GM21423 (cell line): ENCODE results near the gene LRMDA.

Experiments used
- ATAC-seq: cut with Tn5 transposase; IDR thresholded peaks from one replicate; pipeline ENCODE4 v1.9.1; 2021; ENCODE audit warnings: mild to moderate bottlenecking, moderate library complexity; ENCODE audit not compliant: unreplicated experiment

The LRMDA gene

DNA sequence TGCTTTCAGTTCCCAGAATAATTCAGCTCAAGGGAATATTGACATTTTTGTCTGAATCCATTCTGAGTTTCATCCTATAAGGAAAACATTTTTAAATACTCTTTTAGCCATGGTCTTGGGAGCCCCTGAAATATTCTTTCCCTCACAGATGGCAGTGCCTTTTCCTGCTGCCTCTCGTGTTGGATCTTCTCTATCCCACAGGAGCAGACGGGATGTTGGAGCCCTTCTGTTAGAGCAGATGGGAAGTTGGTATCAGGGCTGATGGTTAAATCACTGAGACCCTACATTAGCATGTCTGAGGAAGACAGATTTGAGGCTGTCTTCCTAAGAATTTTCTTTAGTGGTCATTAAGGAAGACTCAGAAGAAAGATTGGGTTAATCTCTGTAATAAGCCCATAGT is 737.8 kb downstream of the LRMDA start:
- ATAC-seq, result no peak

DNA sequence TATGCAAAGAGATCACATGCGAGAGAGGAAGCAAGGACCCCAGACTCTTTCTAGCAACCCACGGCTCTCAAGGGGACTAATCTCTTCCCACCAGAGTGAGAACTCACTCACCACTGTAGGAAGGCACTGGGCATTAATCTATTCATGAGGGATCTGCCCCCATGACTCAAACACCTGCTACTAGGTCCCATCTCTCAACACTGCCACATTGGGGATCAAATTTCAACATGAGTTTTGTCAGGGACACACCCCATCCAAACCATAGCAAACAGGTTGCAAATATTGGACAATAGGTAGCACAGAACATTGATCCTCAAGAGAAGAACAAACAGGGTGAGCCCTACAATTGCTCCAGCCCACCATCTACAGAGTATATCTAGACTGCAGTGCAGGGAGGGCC is 740.6 kb downstream of the LRMDA start:
- ATAC-seq, result no peak

DNA sequence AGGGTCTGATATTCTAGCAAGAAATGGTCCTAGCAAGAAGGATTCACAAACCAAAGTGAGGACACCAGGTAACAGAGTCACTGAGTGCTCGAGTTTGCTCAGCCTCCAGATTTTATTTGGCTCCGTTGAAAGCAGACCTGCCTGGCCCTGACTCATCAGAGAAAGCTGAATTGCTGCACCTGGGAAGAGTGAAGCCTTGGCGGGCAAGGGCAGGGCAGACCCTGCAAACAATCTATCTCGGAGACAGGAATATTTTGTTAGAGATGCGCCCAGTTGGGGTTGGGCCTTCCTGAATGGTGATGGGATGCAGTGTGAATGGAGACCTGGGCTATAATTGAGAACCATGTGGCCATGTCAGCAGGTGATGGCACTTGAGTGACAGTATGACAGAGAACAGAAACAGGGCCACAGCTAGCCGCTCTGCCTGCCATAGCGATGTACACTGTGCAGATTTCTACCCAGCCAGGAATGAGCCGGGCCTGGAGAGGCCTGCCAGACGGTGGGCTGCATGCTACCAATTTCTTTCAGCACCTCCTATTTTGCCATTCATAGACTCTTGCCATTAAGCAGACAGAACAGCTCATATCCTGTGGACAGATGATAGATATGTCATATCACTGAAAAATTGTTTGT is 744.2 kb downstream of the LRMDA start:
- ATAC-seq, result no peak

DNA sequence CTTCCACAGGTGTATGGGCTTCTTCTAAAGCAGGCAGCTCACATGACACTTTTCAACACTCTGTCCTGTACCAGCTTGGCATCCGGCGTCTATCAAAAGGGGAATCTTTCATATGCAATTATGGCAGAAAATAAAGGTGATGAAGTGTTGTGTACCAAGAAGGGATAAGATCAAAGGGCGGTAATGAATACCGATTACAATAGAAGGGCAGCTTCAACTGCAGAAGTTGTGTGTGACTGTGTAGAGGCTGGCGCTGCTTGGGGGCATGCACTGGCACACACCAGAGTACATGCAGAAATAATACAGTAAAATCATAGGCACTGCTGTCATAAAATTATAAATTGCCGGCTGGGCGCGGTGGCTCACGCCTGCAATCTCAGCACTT is 744.7 kb downstream of the LRMDA start:
- ATAC-seq, result no peak

DNA sequence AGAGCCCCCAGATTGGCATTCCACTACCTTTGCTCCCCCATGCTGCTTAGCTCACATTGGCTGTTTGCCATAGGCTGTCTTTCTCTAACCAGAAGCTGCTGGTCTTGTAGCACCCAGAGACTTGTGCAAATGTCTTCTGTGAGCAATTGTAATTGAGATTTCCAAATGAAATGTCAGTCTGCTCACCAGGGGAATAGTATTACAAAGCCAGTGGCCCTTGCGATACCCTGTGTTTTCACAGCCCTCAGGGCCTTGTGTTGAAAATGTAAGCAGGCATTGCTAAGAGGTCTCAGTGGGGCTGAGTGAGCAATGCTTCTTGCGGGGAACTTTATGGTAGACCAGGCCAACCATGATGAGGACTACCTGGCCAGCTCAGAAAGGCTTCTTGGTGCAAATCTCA is 746.5 kb downstream of the LRMDA start:
- no peak for ATAC-seq

DNA sequence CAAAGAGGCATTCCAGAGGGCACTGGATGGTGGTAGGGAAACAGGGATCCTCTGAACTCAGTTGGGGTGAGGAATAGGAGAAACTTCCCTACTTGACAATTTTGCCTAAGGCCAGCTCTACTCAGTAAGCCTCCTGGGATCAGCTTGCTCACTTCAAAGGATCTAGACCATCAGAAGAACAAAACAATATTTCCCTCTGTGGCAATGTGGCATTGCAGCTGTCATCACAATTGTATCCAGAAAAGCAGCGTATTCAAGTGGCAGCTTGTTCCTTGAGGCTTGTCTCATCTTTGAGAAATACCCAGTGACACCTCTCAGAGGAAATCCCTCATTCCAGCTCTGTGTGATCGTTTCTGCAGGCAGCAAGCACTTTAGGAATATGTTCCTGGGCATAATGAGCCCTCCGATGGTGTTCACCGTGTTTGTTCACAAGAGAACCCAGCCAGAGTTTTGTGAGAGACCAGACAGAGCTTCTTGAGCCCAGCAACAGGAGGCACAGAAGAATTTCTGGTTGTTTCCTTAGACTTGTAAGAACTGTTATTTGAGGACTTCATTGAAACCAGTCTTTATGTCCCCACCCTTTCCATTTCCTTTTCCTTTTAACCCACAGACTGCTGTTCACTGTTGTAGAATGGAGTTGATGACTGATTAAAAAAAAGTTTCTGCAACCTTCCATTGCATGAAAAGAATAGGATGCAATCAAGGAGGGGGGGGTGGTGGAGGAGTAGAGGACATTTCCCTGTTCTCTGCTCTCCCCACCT is 747.3 kb downstream of the LRMDA start:
- no peak for ATAC-seq

DNA sequence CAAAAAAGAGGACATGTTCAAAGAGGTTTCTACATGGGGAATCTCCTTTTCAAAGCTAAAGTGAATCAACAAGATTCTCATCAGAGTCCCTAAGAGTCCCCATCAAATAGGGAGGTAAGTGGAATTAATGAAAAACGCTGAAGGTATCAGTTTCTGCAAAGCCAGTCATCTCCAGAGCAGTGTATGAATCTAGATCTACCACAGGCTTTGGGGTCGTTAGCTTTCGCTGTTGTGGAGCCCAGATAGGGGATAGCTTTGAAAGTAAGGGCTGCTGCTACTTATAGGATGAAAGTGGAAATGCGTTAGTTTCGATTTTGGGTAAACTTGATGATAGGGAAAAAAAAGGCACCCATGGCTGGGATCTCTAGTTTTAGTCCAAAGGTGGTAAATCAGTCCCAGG is 748.4 kb downstream of the LRMDA start:
- no peak for ATAC-seq

DNA sequence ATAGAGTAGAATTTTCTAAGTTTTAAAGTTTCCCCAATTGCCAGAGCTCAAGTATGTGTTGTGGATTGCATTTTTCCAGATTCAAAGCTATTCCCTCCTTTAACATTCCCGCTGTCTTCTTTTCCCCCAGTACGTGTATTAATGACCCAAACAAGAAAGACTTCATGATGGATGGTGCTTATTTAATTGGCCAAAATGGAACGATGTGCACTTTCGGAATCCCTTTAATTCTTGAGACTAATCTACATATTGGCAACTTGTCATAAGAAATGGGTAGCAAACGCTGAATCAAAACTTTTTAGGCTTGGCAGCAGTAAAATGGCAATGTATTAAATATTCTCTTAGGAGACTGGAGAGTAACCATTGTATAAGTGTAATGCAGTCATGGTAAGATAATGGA is 753.2 kb downstream of the LRMDA start:
- ATAC-seq, result no peak

DNA sequence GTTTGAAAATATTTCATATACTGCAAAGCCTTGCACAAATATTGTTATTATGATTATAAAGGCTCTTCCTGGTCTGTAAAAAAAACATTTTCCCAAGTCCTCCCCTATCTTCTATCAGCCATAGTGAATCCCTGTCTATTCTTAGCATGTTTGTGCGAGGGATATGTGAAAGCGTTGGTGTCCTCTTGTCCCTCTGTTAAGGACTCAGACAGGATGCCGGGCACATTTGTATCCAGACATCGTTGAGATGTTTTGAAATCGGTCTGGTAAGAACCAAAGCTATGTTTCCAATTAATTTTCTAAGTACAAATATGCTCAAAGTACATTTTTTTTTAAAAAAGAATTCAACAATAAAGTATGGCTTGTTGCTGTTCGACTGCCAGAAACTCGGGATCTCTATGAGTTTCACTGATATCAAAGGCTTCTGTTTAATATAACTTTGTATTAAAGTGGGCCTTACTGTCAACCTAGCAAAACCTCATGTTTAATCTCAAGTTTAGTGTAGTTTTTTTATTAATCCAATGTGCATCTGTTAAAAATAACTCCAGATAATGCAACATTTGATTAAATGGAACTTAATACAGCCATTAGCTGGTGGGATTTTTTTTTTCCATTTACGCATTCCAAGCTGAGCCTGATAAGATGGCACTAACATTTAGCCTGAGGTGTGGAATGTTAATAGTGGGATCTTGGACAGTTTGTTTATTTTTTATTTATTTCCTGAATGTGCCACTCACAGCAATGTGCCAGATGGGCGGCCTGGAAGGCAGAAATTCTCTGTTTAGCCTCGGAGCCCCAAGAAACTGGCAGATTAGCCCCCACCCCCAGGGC is 754.3 kb downstream of the LRMDA start:
- ATAC-seq, result no peak

DNA sequence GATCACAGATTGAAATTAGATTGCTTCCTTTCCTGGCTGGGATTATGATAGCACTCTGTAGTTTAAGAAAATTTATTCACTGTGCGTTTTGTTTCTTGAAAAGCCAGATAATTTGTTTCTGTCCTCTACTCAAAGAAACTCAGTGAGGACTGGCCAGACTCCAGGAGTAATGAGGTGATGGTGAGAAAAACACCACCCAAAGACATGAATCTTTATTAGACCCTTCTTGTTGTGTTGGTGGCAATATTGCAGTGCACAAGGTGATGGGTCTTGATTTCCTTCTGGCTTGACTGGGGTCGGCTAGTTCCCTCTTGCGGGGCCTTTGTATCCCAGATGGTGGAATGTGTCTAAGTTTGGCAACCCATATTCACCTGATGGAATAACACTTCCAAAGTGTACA is 756.8 kb downstream of the LRMDA start:
- no peak for ATAC-seq

DNA sequence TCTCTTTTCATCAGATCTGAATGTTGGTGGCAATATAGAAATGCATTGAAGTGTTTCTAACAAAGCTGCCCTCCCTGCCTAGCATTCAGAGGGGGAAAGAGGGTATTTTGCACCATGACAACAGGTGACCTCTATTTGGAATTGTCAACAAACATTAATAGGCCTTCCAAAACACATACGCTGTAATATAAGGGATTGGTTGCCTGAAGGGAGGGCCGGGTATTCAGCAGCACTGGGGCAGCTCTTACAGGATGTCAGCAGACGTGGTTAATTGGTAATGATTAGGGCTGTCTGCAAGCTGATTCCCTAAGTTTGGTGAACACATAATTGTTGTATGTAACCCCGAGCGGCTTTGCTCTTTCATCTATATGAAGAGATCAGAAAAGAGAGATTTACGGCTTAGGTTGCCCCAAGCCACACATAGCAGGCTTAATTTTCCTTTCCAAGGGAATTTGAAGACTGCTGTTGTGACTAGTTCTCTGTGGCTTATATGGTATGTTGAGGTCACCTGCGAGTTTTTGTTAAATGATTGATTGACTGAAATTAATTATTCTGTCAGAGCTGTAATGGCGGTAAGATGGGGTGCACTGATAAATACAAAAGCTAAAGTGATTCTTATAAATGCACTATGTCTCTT is 759.3 kb downstream of the LRMDA start:
- no peak for ATAC-seq

DNA sequence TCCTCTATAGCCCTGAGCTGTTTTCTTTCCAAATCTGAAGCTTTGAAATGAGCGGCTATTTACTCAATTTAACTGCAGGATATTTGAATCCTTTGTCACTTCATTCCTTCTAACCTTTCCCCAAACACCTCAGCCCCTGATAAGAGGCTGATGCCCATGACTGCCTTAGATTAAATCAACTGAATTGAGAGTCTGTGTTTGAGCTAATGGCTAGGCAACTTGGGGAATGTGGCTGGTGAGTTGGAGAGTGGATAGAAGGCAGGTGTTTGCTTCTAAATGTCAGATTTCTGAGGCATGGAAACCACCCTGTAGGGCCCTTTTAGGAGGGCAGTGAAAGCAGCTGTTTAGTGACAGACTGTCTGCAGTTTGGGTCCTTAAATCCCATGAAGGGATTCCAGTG is 759.9 kb downstream of the LRMDA start:
- ATAC-seq, result no peak

DNA sequence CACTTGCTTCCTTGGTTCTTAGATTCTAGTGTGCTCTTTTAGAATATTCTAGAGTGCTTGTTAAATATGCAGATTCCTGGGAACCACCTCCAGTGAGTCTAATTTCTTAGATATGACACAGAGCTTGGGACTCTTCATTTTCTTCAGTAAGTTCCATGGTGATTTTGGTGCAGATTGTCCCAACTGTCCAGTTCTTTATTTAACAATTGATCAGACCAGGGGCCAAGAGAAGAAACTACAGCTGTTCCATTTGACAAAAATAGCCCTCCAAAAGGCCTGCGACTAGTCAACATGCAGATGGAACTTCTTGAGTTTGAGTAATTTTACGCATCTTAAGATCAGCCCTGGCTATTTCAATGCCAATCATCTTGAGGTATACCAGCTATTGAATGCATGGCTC is 760.7 kb downstream of the LRMDA start:
- ATAC-seq, result no peak

DNA sequence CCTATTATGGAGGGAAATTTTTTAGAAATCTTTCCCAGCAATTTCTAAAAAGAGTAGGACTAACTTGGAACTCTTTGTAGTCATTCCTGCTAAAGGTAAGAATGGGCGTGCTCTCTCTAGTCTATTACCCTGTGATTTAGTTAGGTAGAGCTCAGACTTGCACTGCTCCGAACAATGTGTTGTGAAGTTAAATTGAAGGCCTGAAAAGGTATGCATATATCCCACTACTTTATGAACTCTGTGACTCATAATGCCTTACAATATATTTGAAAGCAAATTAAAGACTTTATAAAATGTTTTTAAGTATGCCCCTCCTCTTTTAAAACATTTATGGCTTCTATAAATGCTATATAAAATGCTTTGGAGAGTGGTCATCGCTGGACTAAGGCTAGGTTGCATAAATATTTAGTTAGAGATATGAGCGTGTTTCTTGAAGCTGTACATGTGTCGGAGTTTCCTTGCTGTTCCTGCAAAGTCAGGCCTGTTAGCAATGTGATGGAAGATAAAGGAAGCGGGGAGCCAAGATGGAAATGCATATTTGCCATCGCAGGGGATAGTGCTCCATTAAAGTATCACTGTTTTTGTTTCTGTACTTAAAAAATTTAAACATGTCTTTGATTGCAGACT is 761.4 kb downstream of the LRMDA start:
- ATAC-seq, result no peak

DNA sequence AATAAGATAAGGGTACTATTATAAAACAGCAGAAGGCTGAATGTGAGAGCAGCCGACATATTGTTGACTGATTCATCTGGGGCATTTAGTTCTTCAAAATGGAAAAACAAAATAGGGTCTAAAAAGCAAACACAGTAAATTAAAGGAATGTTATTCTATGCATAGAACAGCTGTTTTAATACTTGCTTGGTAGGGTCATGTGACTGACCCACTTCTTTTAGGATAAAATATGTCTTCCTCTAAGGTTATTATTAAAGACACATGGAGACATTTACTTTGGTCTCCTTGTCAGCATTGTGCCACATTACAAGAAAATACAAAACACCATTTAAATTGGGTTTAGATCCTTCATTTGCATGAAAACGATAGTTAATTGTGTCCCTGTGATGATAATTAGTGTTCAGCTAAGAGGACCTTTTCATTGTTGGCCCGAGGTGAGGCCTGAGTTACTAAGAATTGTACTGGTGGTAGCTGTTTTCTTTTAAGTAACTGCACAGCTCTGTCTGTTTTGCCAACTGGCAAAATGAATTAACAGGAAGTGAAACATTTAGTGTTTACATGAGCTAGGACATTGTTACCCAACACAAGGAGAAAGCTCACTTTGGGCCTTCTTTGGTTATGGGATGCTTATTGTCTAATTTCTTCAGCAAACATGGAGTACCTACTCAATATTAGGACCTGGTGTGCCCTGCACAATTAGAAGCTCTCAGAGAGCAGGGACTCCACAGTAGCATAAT is 764.4 kb downstream of the LRMDA start:
- ATAC-seq, result no peak

DNA sequence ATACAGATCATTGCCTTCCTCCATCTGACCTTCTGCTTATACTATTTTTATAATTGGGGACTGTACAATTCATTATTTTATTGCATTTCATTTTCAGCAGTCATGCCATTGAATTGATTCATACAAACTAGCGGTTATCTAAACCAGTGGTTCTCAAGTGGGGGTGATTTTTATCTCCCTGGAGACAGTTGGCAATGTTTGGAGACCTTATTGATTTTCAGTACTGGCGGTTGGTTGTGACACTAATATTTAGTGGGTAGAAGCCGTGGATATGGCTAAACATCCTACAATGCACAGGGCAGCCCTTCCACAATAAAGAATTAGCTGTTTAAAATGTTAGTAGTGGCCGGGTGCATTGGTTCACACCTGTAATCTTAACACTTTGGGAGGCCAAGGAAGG is 765.9 kb downstream of the LRMDA start:
- ATAC-seq, result no peak

DNA sequence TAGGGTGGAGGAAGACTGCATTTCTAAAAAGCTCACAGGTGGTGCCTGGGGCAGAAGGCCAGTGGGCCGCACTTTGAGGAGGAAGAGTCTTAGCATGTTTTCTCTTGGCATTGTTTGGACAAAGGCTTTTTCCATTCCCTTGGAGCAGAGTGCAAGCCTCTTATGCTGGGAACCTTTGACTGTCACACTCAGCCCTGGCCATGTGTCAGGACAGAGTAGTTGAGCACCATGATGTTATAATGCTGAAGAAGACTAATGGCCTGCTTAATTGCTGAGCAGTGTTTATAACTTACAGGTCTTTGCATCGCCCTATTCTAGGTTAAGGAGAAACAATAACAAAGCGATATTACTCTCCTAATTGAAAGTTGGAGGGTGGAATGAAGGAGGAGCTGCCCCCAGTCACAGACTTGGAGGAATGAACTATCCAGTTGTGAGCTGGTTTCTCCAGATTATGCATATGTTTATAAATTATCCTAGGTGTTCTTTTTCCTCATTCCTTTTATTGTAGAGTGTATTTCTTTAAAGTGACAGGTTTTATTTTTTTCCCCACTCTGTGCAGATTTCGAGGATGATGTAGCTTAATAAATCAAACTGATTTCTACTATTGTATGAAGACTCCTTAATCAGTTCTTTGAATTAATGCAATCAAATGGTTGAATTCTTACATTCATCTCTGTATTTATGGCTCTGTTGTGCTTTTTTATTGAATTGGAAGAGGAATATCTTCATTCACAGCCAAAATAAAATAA is 767.0 kb downstream of the LRMDA start:
- no peak for ATAC-seq

DNA sequence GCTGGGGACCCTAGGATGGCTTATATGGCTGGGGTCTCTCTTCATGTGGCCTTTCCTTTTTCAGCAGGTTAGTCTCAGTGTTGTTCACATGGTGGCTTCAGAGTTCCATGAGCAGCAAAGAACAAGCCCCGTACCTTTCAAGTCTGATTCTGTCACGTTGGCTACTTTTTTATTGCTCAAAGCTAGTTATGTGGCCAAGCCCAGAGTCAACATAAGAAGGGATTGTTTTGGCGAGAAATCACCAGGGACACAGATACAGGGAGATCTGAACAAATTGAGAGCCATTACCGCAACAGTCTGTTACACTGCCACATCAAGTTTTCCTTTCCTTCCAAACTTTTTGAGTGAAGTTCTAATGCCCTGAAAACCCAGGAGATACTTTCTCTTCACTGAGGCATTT is 770.5 kb downstream of the LRMDA start:
- ATAC-seq, result no peak

DNA sequence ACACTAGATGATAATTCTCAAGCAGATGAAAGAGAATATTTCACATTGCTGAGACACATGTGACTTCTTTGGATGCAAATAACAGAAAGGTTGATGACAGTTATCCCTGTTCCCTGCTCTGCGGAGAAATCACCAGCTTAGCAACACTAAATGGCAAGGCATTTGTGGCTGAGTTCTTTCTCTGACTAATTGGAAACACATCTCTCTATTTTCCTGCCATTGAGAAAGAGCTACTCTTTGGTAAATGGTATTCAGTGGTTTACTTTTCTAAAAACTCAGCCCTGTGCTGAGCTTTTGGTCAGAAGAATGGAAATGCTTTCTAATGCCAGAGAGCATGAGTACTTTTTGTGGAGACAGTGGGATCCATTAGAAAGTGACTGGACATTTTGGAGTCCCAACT is 771.4 kb downstream of the LRMDA start:
- ATAC-seq, result no peak

DNA sequence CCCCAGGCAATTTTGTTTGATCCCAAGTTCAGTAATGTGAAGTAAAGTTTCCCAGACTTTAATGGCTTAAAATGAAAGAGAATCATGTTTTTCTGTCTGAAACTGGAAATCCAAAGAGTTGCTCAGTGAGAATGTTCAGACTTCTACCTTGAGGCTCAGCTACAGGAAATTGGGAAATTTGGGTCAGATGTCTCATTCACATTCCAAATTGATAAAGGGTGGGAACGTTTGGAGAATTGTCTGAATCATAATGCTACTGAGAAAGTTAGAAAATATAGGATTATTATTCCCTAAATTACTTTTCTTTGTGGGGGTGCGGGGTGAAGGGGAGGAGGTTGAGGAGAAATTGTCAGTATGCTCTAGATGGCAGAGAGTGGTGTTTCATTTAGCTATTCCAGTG is 773.9 kb downstream of the LRMDA start:
- ATAC-seq, result no peak
